VCaP (cell line): ENCODE data around the gene ABCG8.

Source experiments
- H3K27ac ChIP-seq: fragments of 450-650 bp; 2 replicates; pipeline ENCODE4 v1.5.1; 2017
- CTCF ChIP-seq: fragments of 450-650 bp; conservative IDR thresholded peaks from 2 replicates; pipeline ENCODE4 v1.5.1; 2017; ENCODE audit warnings: mild to moderate bottlenecking, moderate library complexity

ABCG8 gene

GRCh38 chr2:43874776-43875451, 36.1 kb downstream of the ABCG8 start:
- no peak overlapping the region for H3K27ac ChIP-seq
- TF ChIP-seq CTCF, result no peak

- H3K27ac ChIP-seq, result no peak overlapping the region
- peak; percentile 96 for TF ChIP-seq CTCF
These were observed 39.2 kb downstream of the ABCG8 start for GRCh38 chr2:43877782-43878464.

GRCh38 chr2:43879261-43879660, 40.5 kb downstream of the ABCG8 start:
- no peak overlapping the region for H3K27ac ChIP-seq
- no peak for TF ChIP-seq CTCF

GRCh38 chr2:43880471-43880870, 41.7 kb downstream of the ABCG8 start:
- no peak overlapping the region for H3K27ac ChIP-seq

GRCh38 chr2:43880952-43881351, 42.2 kb downstream of the ABCG8 start:
- no peak overlapping the region for H3K27ac ChIP-seq
- no peak for TF ChIP-seq CTCF

More at GRCh38 chr2:43880471-43880870, 41.7 kb downstream of the ABCG8 start:
- TF ChIP-seq CTCF, result no peak

GRCh38 chr2:43882312-43882711, 43.5 kb downstream of the ABCG8 start:
- no peak overlapping the region for H3K27ac ChIP-seq
- TF ChIP-seq CTCF, result no peak

GRCh38 chr2:43884689-43885088, 45.9 kb downstream of the ABCG8 start:
- H3K27ac ChIP-seq, result no peak overlapping the region; the same call in 1 of the 2 replicates
- no peak for TF ChIP-seq CTCF
